Neuron (in vitro differentiated cells): Measurements from ENCODE around the gene GTF2I.
"Not testable (repeated sequence)": the region's sequence is repeated elsewhere in the genome, so short reads cannot be mapped to it uniquely, and the experiment has no call there.

Experiments used
- H2AFZ ChIP-seq: one replicate; pipeline ENCODE4 v1.6.1; 2013; ENCODE audit warnings: low read depth, mild to moderate bottlenecking, inconsistent platforms, low read length, moderate library complexity
- H3K27me3 ChIP-seq: one replicate; pipeline ENCODE4 v1.6.1; 2013; ENCODE audit warnings: low read length; ENCODE audit not compliant: insufficient read depth
- H3K36me3 ChIP-seq: one replicate; pipeline ENCODE4 v1.6.1; 2013; ENCODE audit warnings: low read length; ENCODE audit not compliant: insufficient read depth
- H3K4me1 ChIP-seq: one replicate; pipeline ENCODE4 v1.6.1; 2013; ENCODE audit warnings: low read length; ENCODE audit not compliant: insufficient read depth
- H3K4me3 ChIP-seq: 2 replicates; pipeline ENCODE4 v1.5.1; 2013; ENCODE audit warnings: mild to moderate bottlenecking, low read length, moderate library complexity
- H3K9me3 ChIP-seq: one replicate; pipeline ENCODE4 v1.6.1; 2013; ENCODE audit warnings: low read length

The GTF2I gene

DNA sequence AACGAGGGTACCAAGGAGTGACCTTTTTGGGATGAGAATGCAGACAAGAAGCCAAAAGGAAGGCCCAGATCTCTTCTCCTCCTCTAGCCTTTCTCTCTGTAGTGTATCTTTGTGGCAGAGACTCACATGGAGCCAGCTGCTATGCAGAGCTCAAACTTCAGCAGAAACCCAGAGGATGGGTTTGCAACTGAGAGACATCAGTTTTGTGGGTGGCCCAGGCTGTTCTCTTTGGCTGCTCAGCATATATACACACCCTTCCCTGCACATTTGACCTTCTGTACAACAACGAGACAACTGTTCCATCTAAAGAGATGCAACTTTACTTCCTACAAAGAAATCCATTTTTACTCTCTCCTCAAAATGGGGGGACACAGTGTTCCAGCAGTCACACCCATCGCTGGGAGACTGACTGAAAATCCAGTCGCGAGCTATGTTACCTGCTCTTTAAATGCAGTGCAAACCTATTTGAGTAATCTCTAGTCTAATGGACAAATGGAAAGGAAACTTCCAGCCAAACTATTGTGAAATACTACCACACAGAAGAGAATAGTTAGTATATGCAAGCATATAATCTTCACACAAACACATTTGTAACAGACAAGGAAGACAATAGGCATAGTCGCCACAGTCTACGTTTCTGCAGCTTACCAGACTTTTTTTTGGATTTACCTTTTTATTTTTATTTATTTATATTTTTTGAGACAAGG is 51.2 kb downstream of the GTF2I start:
- no peak overlapping the region for H2AFZ ChIP-seq
- H3K36me3 ChIP-seq: peaks cover 95% of the 10 kb centered on the region
- no peaks in the 10 kb centered on the region for H3K4me1 ChIP-seq
- H3K27me3 ChIP-seq: no peaks in the 10 kb centered on the region
- no peak overlapping the region for H3K4me3 ChIP-seq
- H3K9me3 ChIP-seq: peaks cover 2% of the 10 kb centered on the region

DNA sequence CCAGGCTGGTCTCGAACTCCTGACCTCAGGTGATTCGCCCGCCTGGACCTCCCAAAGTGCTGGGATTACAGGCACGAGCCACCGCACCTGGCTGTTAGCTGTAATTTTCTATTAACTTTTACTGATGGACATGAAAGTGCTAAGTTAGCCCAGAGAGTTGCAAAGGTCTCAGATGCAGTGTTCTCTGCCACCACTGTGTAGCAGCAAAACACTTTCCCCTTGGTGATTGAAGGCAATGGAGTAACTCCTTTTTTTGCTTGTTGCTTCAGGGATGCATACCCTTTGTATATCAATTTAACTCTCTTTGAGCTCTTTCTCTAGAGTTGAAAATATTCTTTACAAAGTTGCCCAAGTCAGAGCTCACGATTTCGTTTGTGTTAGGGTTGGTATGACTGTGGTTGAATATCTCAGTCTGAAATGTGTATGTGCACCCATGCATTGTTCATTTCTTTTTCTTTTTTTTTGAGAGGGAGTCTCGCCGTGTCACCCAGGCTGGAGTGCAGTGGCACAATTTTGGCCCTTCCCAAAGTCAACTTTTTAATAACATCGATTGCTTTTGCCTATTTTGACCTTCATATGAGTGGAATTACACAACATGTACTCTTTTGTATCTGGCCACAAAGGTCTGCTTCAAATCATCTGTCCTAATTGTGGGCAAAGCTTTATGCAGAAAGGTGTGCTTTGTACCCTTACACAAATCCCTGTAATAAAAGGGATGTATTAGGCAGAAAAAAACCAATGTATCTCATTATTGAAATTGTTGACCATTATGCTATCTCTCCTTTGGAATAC is 52.6 kb downstream of the GTF2I start:
- no peak overlapping the region for H3K4me3 ChIP-seq
- H2AFZ ChIP-seq: no peak overlapping the region
- H3K9me3 ChIP-seq: peaks cover 2% of the 10 kb centered on the region
- H3K4me1 ChIP-seq: no peaks in the 10 kb centered on the region
- no peaks in the 10 kb centered on the region for H3K27me3 ChIP-seq
- peaks cover 98% of the 10 kb centered on the region for H3K36me3 ChIP-seq

DNA sequence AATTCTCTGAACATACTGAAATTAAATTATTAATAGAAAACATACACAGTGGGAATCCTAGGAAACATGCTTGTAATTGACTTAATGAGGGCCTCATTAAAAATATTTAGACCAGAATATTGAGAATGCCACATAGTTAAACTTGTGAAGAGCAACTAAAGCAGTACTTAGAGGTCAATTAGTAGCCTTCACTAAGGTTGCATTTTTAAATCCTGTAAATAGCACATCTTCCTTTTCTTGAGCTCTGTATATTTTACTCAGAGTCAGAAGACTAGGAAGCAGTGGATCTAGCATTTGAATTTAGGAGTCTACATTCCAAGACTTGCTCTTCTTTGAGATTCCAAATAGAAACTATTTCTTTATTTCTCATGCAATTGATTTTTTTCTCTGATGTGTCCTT is 56.0 kb downstream of the GTF2I start:
- no peak overlapping the region for H2AFZ ChIP-seq
- peaks cover 97% of the 10 kb centered on the region for H3K36me3 ChIP-seq
- H3K27me3 ChIP-seq: no peaks in the 10 kb centered on the region
- no peaks in the 10 kb centered on the region for H3K4me1 ChIP-seq
- H3K9me3 ChIP-seq: peaks cover 2% of the 10 kb centered on the region
- H3K4me3 ChIP-seq: no peak overlapping the region

DNA sequence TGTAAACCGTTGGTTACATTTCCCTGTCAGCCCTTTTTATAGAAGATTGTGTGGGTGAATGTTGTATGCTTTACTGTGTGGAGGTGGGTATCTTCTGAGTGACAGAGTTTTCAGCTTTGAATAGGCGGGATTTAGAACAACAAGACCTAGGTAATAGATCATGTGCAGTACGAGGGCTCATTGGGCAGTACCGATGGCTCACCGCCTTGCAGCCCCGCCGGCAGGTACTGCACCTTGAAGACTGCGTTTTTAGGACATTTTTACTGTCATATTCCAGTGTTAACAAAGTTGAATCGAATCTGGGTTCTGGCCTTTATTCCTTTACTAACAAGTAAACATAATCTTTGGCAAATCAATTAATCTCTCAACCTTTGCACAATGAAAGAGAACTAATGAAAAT is 60.4 kb downstream of the GTF2I start:
- no peak overlapping the region for H2AFZ ChIP-seq
- H3K9me3 ChIP-seq: no peaks in the 10 kb centered on the region
- no peaks in the 10 kb centered on the region for H3K27me3 ChIP-seq
- no peaks in the 10 kb centered on the region for H3K4me1 ChIP-seq
- H3K4me3 ChIP-seq: no peak overlapping the region
- H3K36me3 ChIP-seq: peaks cover 91% of the 10 kb centered on the region

DNA sequence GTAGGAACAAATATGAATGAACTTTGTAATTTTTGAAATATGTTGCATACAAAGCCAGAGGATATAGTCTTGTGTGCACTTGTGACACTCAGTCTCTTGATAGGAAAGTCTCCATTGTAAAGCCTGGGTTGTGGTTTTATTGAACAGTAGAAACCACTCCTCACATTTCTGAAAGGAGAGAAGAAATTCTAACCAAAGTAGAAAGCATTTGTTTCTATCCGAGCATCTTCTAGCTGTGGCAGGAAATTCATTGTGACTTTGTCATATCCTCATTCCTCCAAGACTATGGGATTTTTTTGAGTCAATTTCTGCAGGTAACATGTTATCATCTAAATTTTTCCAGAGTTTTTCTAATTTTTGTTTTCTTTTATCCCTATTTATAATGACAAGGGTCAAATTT is 60.8 kb downstream of the GTF2I start:
- Histone ChIP-seq H3K9me3 (no peaks in the 10 kb centered on the region), H3K36me3 (peaks cover 88% of the 10 kb centered on the region), H3K4me3 (no peak overlapping the region)

DNA sequence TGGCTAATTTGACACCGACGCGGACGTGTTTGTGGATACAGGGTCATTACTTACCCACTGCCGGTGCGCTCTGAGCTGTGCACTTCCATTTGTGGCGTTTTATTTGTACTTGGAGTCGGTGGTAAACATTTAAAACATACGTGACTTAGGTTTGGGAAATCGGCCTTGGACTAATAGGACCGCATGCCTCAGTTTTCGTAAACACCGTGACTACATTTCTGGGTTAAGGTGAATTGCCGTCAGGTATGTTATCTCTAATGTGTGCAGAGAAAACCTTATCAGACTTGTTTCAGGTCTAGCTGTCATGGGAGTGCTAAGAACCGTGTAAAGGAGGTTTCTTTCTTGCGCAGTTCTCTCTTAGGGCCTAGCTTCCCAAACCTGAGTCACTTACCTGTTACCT is 64.6 kb downstream of the GTF2I start:
- no peaks in the 10 kb centered on the region for H3K27me3 ChIP-seq
- no peaks in the 10 kb centered on the region for H3K4me1 ChIP-seq
- H3K4me3 ChIP-seq: no peak overlapping the region
- H3K9me3 ChIP-seq: no peaks in the 10 kb centered on the region
- H2AFZ ChIP-seq: no peak overlapping the region
- H3K36me3 ChIP-seq: peaks cover 70% of the 10 kb centered on the region

More for the DNA sequence above, 60.8 kb downstream of the GTF2I start:
- no peak overlapping the region for H2AFZ ChIP-seq
- no peaks in the 10 kb centered on the region for H3K4me1 ChIP-seq
- no peaks in the 10 kb centered on the region for H3K27me3 ChIP-seq

DNA sequence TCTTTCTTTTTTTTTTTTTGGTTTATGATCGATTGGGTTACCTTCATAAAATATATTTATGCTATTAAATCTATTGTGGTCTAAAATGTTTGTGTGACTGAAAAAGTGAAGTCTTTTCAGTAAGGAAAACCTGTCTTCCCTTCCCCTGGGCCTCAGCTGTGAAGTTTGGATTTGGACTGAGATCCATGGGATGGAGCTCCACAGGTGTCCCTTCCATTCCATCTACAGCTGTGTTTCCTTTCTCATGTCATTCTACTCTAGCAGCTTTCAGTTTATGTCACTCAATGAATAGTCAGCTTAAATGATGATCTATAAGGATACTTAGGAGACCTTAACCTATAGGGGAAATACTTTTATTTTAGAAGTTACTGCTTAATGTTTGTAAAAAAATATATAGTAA is 68.3 kb downstream of the GTF2I start:
- Histone ChIP-seq H3K4me1 (no peaks in the 10 kb centered on the region), H2AFZ (no peak overlapping the region), H3K9me3 (no peaks in the 10 kb centered on the region), H3K27me3 (no peaks in the 10 kb centered on the region), H3K36me3 (peaks cover 44% of the 10 kb centered on the region), H3K4me3 (no peak overlapping the region)

DNA sequence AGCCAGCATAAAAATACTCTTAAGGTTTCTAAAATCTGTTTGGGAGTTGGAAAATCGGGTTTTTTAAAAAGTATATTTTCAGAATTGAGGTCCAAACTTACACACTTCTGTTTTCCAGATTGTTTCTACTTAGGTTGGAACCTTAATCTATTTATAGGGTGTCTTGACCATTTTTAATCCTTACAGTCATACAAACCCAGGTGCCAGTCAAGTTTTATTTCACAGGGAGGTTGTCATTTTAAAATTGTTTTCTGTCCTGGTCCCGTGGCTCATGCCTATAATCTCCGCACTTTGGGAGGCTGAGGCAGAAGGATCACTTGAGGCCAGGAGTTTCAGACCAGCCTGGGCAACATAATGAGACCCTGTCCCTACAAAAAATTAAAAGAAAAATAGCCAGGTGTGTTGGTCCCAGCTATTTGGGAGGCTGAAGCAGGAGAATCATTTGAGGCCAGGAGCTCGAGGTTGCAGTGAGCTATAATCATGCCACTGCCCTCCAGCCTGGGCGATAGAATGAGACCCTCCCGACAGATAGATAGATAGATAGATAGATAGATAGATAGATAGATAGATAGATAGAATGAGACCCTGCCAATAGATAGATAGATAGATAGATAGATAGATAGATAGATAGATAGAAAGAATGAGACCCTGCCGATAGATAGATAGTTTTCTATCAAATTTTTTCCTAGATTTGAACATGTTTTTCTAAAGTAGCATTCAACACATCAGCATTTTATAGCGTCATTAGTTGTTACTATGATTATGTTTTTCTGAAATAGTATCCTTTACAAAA is 69.0 kb downstream of the GTF2I start:
- Histone ChIP-seq H3K9me3 (no peaks in the 10 kb centered on the region), H3K36me3 (peaks cover 39% of the 10 kb centered on the region), H2AFZ (no peak overlapping the region), H3K4me3 (no peak overlapping the region), H3K27me3 (no peaks in the 10 kb centered on the region), H3K4me1 (no peaks in the 10 kb centered on the region)

DNA sequence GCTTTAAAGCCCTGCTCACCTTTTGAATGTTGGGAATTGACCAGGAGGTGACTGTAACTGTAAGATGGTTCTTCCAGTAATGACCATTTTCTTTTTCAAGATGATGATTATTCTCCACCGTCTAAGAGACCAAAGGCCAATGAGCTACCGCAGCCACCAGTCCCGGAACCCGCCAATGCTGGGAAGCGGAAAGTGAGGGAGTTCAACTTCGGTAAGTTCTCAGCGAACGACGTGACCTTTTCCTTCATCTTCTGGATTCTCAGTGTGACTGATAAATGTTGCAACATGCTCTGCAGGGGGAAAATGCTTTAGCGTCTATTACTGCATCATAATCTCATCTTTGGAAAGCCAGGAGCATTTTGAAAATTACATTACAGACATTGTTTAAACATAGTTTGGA is 71.2 kb downstream of the GTF2I start:
- not testable (repeated sequence) for H3K9me3 ChIP-seq, H3K27me3 ChIP-seq, H3K4me3 ChIP-seq, H3K4me1 ChIP-seq, H2AFZ ChIP-seq
- peaks cover 25% of the 10 kb centered on the region for H3K36me3 ChIP-seq

DNA sequence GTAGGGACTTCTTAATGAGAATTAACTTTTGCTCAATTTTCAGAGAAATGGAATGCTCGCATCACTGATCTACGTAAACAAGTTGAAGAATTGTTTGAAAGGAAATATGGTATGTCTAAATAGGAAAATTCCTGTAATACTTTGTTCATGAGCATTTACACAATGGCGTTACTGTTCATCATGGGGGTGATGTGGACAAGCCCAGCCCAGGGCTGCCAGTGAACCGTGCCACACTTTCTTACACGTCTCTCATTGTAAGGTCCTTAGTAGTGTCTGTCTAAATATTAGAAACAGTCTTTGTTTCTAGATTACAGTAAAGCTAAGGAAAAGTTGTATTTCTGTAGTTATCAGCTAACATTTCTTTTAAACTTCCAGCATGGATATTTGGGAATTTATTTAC is 72.7 kb downstream of the GTF2I start:
- H3K4me3 ChIP-seq, H2AFZ ChIP-seq, H3K27me3 ChIP-seq, H3K4me1 ChIP-seq, H3K9me3 ChIP-seq: not testable (repeated sequence)
- peaks cover 20% of the 10 kb centered on the region for H3K36me3 ChIP-seq

DNA sequence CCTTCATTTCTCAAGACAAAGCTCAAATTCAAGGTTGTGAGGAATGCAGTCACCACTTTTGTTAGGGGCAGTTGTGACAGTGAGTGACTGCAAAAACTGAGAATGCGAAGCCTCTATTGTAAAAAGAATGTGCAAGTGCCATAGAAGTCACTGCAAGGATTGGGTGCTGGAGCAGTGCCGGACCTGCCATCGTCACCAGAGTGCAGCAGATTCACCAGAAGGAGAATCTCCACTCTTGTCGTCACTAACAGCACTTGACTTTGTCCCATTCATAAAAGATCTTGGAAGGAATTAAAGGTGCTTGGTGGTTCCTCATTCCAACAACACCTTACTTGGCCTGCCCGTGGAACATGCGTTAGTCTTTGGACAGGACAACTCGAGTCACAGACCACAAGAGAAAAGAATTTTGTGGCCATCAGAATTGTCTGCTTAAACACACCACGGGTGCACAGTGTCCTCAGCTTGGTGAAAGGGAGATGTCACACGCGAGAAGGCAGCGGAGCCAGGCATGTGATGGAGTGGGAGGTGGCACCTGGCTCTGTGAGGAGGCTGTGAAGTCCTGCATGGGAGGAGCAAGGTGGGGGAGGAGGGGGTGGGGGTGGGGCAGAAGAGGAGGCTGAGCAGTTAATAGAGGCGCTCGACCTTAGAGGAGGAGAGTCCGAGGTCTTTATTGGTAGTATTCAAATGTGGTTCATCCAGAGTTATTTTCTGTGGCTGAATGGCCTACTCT is 82.6 kb downstream of the GTF2I start:
- H2AFZ ChIP-seq, H3K4me1 ChIP-seq, H3K4me3 ChIP-seq, H3K9me3 ChIP-seq, H3K36me3 ChIP-seq, H3K27me3 ChIP-seq: not testable (repeated sequence)

DNA sequence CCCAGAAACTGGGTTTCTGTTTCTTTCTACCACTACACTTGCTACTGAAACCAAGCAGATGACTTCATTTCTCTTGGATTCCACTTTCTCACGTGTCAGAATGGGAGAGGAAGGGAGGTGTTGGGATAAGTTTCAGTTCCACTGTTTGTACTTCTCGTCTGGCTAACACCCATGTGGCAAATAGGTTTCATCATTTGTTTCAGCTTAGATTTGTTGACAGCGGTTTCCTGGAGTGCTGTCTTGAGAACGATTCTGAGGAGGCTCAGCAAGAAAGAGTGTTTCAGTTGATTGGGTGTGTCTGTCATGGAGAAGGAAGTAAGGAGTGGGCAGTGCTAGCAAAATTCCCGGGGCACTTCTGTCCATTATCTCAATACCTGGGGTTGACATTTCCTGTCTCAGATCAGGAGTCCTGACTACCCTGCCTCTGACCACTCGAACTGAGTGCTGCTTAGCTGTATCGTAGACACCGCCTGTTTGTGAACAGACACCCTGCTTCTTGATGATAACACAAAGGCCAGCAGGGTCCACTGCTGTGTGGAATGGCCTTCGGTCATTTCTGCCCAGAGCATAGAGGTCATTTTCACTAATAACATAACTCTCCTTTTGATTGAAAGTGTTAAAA is 86.5 kb downstream of the GTF2I start:
- H3K4me1 ChIP-seq, H3K4me3 ChIP-seq, H3K27me3 ChIP-seq, H2AFZ ChIP-seq, H3K9me3 ChIP-seq, H3K36me3 ChIP-seq: not testable (repeated sequence)
